ENCODE results near the gene PACSIN1.

PACSIN1 gene

GRCh38 chr6:34565722-34566137, 99.9 kb downstream of the PACSIN1 start:
- no peak overlapping the region for H3K4me3 ChIP-seq (ENCODE audit: low read depth, low read length)
- TF ChIP-seq CTCF (IDR thresholded peaks at IDR 0.05; ENCODE audit: low read depth, low read length) = no peak

GRCh38 chr6:34566830-34567546, 101.1 kb downstream of the PACSIN1 start:
- TF ChIP-seq CTCF (IDR thresholded peaks at IDR 0.05; ENCODE audit: low read depth, low read length) = no peak
- no peak overlapping the region for H3K4me3 ChIP-seq (ENCODE audit: low read depth, low read length)

GRCh38 chr6:34568341-34569201, 102.7 kb downstream of the PACSIN1 start:
- TF ChIP-seq CTCF (IDR thresholded peaks at IDR 0.05; ENCODE audit: low read depth, low read length) = no peak
- H3K4me3 ChIP-seq (ENCODE audit: low read depth, low read length) = no peak overlapping the region

- no peak overlapping the region for H3K4me3 ChIP-seq (ENCODE audit: low read depth, low read length)
- no peak for TF ChIP-seq CTCF (IDR thresholded peaks at IDR 0.05; ENCODE audit: low read depth, low read length)
Measured at GRCh38 chr6:34569361-34569973, 103.6 kb downstream of the PACSIN1 start.

GRCh38 chr6:34570066-34570833, 104.4 kb downstream of the PACSIN1 start:
- no peak for TF ChIP-seq CTCF (IDR thresholded peaks at IDR 0.05; ENCODE audit: low read depth, low read length)
- H3K4me3 ChIP-seq (ENCODE audit: low read depth, low read length) = no peak overlapping the region

- TF ChIP-seq CTCF (IDR thresholded peaks at IDR 0.05; ENCODE audit: low read depth, low read length) = no peak
Measured at GRCh38 chr6:34571388-34571787, 105.5 kb downstream of the PACSIN1 start.

More at GRCh38 chr6:34571388-34571787, 105.5 kb downstream of the PACSIN1 start:
- H3K4me3 ChIP-seq (ENCODE audit: low read depth, low read length) = no peak overlapping the region
